NCI-H82 (cell line): ENCODE results near the gene GRM8.

ENCODE experiments used
- DNase-seq: peaks from one replicate; lab custom pipeline; 2025; lab: John Stamatoyannopoulos, UW

Gene GRM8

DNA sequence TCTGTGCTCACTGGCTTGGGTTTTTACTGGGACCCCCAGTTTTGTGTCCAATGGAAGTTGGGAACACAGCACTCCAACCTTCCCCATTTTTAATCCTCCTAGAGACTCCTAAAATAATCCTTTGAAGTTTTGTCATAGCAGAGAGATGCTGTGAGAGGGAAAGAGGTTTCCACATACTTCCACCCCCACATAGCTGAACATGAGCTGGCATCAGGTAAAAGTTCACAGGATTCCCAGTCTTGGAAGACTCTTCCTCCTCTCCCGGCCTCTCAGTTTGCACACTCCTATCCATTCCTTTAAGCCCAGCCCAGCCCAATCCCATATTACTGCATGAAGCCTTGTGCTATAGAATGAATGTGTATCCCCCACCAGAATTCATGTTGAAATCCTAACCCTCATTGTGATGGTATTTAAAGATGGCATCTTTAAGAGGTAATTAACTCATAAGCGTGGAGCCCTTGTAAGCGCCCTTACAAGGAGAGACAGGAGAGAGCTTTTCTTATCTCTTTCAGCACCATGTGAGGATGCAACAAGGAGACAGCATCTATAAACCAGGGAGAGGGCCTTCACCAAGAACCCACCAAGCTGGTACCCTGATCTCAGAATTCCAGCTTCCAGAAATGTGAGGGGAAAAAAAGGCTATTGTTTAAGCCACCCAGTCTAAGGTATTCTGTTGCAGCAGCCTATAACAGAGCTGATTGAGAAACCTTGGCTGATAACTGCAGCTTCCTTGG, 22.4 kb downstream of the GRM8 start:
- DNase-seq: no peak

DNA sequence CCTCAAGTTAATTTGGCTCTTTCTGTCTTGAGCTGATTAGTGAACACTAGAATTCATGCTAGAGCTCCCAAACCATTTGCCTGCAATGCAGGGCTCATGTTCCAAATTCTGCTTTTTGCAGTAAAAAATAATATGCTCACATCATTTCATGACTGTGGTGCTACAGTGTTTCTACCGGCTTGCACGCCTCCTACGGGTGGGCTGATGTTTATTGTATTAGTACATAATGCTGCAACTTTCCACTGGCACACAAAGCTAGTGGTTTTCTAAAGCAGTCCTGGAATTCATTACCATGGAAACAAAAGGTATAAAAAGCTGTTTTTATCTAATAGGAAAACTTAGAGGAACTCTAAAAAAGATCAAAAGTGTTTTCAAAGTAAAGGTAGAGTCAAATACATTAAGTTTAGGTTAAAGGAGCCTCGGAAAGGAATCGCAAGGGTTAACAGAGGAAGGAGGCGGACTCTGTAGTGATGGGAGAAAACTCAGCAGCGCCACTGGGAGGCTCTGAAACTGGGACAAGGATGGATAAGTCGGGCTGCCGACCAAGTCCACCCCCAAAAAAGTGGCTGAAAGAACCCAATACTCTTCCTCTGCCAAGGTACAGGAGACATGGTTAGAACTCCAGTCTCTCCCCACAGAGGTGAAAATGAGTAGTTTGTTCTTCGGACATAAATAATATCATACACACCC, 25.9 kb downstream of the GRM8 start:
- DNase-seq: no peak

DNA sequence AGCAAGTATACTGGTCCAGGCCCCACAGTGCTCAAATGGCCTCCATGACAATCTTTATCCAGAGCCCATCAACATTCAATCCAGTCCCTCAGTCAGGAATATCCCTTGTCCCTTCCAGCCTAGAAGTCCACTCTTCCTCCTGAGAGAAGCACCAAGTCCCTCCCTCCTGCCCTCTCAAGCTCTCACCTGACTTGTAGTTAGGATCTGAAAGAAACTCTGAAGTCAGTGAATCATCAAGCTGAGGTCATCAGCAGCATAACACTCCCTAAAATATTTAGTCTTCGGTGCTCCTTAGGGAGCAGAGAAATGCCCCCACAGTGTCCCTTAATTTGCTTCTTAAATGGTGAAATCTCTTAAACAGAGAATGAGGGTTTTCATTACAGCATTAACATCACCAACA, 31.0 kb downstream of the GRM8 start:
- no peak for DNase-seq

DNA sequence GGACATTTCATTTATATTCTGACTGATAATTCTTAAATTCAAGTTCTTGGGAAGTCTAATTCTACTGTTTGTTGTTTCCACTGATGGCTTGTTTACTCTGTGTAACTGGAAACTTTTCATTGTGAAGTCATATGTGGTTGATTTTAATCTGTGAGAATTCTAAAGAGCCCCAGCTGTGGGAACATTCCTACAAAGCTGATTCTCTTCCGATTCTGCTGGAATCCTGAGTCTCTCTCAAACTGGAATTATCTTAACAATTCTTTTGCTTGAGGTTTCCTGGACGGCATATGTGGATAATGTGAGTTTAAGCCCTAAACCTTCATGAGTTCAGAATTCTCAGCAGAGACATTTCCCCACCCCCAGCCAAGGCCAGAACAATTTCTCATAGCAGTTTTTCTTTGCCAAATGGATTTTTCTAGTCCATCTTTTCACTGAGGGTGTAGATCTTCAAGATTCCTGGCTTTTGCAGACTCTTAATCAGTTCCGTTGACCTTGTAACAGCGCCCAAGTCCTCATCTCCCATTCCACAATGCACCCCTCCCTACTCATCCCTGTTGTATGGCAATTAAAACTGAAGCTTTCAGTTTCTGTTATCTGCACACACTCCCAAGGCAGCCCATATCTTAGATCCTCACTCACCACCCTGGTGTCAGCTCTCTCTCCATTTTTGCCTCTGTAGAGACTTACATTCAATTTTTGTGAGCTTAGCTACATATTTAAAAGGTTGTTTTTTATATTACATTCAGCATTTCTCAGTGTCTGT, 37.6 kb downstream of the GRM8 start:
- no peak for DNase-seq

DNA sequence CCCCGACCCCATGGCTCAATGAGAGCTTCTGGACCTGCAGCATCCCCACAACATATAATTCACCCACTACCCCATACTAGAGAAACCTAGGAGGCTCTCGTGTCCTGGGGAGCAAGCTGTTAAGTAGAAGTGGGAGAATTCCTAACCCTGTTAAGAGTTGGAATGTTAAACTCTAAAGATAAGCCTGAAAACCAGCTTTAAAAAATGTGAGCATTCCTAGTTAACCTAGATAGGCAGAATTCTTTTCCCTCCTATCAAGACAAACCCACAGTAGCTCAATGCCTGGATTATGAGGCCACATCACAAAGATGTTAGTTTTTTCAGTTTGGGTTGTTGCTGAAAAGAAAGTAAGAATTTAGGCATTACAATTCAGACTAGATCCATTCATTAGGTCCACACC, 42.9 kb downstream of the GRM8 start:
- DNase-seq: no peak

DNA sequence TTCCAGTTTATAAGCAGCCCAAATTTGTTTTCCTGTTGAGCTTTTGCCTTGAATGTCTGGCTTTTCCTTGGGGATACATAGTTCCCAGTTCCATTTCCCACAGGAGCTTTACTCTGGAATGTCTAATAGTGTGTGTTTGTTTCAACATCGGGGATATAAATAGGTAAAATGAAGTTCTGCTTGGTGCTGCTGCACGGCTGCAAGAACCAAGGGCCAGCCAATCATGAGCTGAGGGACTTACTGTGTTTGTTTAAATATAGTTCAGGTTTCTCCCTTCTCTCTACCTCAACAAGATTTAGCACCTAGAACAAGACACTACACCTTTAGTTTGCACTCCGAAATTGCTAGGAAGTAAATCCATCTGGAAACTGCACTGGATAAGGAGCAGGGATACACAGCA, 43.9 kb downstream of the GRM8 start:
- no peak for DNase-seq

DNA sequence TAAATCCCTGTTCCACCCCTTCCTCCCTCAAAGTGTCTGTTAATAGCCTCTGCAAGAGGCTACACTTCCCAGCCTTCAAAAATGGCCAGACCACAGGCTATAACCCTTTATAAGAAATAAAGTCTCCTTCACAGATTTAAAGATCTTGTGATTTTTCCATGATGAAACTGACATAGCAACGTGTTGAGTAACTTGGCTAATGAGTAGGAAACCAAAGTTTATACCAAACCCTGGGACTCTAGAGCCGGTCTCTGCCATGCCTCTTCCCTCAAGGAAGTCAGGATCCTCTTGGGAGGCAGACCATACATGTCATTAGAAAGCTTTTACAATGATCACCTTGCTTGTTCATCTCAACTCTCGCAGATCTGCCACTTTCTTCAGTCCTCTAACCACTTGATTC, 44.4 kb downstream of the GRM8 start:
- DNase-seq: no peak

DNA sequence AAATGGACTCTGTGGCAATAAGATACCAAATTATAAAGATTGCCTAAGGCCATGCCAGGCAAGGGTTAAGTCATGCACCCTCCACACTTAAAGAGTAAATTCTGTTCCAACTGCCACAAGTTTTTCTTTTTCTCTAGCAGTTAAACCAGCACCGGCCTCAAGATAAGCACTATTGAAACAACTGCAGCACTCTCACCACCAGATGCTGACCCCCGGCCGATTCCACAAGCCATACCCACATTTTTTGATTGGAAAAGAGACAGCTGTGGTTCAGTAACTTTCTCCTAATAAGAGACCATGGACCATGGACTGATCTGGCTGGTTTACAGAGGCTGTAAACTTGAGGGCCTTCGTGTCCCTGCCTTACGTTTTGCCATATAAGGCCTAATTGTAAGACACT, 44.9 kb downstream of the GRM8 start:
- no peak for DNase-seq

DNA sequence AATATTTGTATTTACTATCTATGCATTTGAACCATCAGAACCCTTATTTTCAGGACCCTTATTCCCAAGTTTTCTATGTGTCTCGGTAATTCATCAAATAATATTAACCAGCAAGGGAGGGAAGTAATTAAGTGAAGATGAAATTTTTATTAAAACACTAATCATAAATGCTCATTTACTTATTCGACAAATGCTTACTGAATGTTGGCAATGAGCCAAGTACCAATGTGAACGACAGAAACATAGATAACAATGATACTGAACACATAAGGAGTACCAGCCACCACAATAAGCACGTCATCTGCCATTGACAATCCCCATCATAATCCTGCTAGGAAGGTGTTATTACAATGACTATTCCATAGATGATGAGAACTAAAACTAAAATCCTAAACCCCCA, 45.5 kb downstream of the GRM8 start:
- peak; percentile 31 for DNase-seq

DNA sequence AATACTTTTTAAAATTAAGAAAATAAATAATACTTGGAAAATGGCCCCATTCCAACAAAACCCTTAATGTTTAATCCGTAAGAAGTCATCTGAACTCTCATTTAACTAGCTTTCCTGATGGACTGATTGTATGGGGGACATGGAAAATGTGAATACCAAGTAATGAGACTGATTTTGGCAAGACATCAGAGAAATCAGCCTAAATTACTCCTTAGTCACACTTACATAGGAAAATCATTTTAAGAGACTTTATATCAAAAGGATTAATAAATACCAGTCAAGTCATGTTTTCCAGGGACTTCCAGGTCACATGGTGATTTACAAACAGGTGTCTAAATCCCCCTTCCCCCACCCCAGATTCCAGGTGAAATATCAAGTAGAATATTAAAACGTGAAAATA, 58.2 kb downstream of the GRM8 start:
- no peak for DNase-seq

DNA sequence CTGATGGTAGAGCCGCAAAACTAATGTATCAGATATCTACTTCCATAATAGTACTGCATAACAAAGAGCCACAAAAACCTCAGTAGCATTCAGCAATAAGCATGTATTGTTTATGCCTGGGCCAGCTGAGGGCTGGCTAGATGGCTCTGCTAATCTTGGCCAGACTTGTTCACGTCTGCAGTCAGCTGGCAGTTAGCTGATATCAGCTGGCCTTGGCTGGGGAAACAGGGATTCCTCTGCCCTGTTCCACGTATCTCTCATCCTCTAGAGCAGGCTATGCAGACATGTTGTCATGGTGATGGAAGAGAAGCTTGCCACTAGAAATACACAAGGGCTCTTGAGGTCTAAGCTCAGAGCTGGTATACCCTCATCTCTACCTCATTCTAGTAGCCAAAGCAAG, 62.9 kb downstream of the GRM8 start:
- no peak for DNase-seq

DNA sequence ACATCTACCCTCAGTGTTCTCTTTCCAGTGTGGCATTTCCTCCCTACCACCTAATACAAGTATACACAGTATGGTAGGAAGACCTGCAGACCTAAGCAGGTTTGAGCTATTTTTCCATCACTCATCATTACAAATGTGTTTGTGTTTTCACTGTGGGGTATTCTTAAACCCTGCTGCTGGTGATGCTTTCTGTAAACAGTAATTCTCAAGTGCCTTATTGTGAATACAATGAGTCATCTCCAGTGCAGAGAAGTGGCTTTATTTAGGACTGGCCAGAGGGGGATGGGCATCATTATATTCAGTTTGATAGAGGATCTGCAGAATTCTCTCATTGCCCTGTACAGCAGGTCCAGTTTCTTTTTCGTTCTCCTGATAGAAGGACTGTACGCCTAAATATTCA, 63.7 kb downstream of the GRM8 start:
- DNase-seq: no peak

DNA sequence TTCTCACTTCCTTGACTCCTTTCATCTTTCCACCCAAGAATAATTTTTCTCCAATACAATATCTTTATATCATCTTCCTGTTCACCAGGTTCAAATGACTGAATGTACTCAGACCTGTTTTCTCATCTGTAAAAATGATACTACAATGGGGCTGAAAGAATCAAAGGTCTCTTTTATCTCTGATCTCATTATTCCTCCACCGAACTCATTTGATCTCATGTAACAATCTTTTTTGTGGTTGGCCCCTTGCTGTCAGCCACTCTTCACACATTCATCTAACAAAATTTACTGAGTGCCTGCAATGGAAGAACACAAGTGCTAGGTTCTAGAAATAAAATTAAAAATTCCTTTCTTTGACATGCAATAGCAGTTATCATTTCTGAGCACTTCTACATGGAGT, 65.0 kb downstream of the GRM8 start:
- no peak for DNase-seq

DNA sequence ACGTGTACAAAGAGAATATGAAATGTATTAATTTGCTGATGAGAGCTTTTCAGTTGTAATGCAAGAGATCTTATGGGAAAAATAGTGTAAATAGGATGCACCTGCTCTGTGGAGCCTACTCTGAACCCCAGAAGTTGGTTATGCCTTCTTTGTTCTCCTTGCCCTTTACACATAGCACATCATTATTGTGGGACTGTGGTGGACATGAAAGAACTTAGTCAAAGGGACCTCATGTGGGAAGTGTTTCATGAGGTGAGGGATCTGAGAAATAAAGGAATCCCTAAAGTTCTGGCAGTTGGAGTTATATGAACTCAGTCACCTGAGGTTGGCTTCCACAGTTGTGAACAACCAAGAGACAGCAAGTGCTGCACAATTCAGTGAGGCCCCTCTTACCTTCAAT, 66.1 kb downstream of the GRM8 start:
- no peak for DNase-seq

DNA sequence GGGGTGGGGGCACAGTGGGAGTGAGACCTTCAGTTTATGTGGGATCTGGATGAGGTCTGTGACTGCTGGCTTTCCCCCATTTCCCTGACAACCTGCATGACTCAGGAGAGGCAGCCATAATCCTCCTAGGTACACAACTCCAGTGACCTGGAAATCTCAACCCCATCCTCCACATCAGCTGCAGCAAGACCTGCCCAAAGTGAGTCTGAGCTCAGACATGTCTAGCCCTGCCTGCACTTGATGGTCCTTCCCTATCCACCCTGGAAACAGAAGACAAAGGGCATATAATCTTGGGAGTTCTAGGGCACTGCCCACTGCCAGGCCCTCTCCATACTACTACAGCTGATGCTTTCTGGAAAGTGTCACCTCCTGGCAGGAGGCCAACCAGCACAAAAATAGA, 75.6 kb downstream of the GRM8 start:
- no peak for DNase-seq

DNA sequence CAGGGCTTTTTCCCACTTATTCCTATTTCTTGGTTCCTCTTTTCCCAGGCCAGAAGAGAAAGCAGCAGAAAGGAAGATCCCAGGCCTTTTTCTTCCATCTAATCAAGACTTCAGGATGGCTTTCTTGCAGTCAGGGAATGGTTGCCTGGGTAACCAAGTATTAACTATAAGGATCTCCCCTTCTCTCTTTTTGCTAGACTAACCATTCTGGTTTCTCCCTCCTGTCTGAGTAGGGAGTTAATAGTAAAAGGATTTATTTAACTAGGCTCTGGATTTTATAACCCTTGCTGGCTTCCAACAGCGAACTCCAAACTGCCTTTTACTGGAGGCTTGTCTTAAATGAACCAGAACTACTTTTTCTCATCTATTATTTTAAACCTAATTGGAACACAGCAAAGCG, 90.4 kb downstream of the GRM8 start:
- no peak for DNase-seq

DNA sequence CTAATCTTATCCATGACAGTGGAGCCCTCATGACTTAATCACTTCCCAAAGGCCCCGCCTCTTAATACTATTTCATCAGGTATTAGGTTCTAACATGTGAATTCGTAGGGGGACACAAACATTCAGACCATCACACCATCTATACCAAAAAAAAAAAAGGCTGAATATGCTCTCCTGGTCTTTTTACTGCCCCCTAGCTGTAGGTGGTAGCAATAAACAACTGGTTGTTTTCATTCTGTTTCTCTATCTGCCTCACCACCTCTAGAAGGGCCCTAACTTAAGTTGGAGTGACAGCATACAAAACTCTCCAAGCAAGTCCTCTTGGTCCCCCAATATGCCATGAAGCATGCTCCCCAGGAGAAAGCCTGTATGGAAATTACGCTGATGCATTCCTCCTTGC, 94.1 kb downstream of the GRM8 start:
- DNase-seq: peak; percentile 47

DNA sequence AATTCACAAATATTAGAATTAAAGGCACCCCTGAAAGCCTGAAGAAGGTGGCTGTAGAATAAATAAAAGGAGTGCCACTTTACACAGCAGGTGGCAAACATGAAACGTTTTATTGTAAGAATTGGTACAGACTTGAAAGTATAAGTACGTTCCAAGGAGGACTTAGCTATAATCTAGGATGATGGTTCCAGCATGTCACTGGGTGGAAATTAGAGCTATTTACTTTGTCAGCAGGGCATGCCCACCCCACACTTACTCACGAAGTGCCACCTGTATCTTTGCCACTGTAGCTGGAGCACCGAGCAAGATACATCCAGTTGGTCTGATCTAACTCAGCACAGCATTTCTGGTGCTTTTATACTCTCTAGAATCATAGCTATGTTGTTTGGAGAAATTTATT, 97.8 kb downstream of the GRM8 start:
- no peak for DNase-seq

DNA sequence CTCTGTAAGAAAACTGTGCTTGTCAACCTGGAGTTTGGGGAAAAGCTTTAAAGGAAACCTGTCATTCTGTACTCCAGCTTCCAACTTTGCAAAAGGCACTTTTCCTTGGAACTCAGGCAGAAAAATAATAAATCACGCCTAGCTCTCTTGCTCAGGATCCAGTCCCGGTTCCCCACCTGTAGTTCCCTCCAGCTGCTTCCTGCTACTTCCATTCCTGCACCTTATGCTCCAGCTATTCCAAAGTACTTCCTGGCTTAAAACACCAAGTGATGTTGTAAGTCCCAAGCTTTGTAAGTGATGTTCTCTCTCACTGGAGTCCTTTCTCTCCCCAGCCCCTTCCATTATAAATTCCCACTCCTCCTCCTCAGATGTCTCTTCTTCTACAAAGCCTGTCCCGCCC, 98.6 kb downstream of the GRM8 start:
- no peak for DNase-seq

DNA sequence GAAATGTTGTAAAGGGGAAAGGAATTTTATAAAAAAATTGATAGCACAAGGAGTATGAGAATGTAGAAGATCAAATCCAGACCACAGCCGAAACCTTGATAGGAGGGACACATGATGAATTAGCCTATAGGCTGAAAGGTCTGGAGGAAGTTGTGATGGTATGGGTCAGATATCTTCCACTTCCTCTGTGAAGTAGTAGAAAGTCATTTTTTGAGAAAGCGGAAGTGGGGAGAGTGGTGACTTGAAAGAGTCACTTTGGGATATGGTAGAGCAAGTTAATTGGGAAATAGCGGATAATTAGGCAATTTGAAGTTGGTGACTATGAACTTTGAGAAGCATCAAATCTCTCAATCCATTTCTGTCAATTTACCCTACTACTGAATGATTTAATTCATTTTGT, 99.4 kb downstream of the GRM8 start:
- no peak for DNase-seq

DNA sequence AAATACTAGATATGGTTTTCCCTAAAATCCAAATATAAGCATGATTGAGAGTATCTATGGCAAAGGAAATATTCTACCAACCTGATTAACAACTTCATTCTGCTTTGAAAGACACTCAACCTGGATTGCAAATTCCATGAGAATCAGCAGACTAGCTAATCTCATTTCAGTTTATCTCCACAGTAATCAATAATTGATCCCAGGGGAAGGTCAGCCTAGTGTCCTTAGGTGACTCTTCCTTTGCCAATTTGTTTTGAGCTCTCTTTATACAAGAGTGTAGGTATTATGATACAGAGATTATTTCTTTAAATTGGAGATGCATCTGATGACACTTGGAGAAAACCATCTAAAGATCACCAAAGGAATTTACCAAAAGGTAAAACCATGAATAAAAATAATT, 100.3 kb downstream of the GRM8 start:
- DNase-seq: peak; percentile 14

DNA sequence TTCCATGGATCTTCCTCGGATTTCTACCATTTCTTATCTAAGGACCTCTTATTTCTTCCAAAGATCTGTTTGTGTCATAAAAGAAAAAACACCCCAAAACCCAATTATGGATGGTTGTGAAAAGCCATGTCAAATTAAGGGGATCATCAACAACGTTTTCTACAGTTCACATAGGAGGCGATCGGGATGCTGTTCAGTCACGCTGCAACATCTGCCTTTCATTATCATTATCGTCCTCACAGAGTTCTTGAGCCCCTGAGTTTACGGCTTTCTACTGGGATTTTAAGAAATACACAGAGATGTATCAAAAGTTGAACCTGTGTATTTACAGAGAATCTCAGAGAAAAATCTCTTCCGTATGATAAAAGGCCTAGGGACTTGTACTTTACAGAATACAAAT, 101.4 kb downstream of the GRM8 start:
- DNase-seq: no peak

DNA sequence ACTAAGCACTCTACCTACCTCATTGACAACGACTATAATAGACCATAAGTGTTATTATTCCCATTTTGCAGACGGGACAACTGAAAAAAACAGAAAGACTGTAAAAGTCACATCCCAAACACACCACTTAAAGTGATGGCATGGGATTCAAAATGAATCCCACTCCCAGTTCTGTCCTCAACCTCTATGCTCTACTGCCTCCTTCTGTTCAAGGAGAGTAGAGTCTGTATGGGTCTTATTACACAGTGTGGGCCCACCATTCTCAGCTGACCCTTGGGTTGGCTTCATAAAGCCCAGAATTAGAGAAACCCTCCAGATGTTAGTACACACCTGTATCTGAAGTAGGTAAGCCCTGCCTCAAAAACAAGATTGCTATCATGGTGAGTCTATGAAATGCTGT, 102.2 kb downstream of the GRM8 start:
- peak; percentile 6 for DNase-seq
